Endothelial cell (in vitro differentiated cells): Measurements from ENCODE around the gene TMCC1. TPM values are rescaled to one million over a fixed set of nuclear protein-coding genes. Genes with fewer than 3 reads are reported as not detected.

Source experiments
- DNase-seq: peaks from one replicate; pipeline ENCODE4 v3.0.0; 2021; ENCODE audit warnings: low spot score
- H3K27ac Mint-ChIP-seq: one replicate; pipeline ENCODE4 v1.8.0; 2021; ENCODE audit warnings: mixed read lengths, inconsistent platforms; ENCODE audit not compliant: unreplicated experiment
- H3K27me3 Mint-ChIP-seq: one replicate; pipeline ENCODE4 v1.8.0; 2021; ENCODE audit warnings: mild to moderate bottlenecking, moderate library complexity, mixed read lengths, inconsistent platforms; ENCODE audit not compliant: unreplicated experiment
- H3K36me3 Mint-ChIP-seq: one replicate; pipeline ENCODE4 v1.8.0; 2021; ENCODE audit warnings: mild to moderate bottlenecking, low read depth, mixed read lengths, inconsistent platforms; ENCODE audit not compliant: unreplicated experiment
- H3K4me1 Mint-ChIP-seq: one replicate; pipeline ENCODE4 v1.8.0; 2021; ENCODE audit warnings: mild to moderate bottlenecking, mixed read lengths, inconsistent platforms; ENCODE audit not compliant: unreplicated experiment
- H3K4me3 Mint-ChIP-seq: one replicate; pipeline ENCODE4 v1.8.0; 2021; ENCODE audit warnings: mild to moderate bottlenecking, mixed read lengths, inconsistent platforms; ENCODE audit not compliant: unreplicated experiment
- H3K9me3 Mint-ChIP-seq: one replicate; pipeline ENCODE4 v1.8.0; 2021; ENCODE audit warnings: mixed read lengths, inconsistent platforms; ENCODE audit not compliant: unreplicated experiment
- CTCF ChIP-seq: fragments of 200-600 bp; sonication (generic); IDR thresholded peaks from one replicate; pipeline ENCODE4 v1.5.0; 2021; ENCODE audit warnings: antibody characterized with exemption; ENCODE audit not compliant: unreplicated experiment
- total RNA-seq: library from RNA; stranded (reverse); fragmentation: NEBNext Ultra II Directional; extraction: Animal tissue kit (Norgen Biotek cat#: 25700); gene quantifications from one replicate; pipeline ENCODE4 v1.2.1, GENCODE V29; 2021; ENCODE audit not compliant: unreplicated experiment

The TMCC1 gene
- total RNA-seq, 1 donor from 2014 or later = 50.9 TPM

- H3K27ac Mint-ChIP-seq = no peak overlapping the region
- DNase-seq = no peak
Observed at GRCh38 chr3:129715854-129716253, 177.7 kb downstream of the TMCC1 start.

GRCh38 chr3:129708328-129708861 lies 185.1 kb downstream of the TMCC1 start:
- H3K4me1 Mint-ChIP-seq = no peaks in the 10 kb centered on the region
- no peak overlapping the region for H3K4me3 Mint-ChIP-seq
- no peaks in the 10 kb centered on the region for H3K9me3 Mint-ChIP-seq
- no peak for TF ChIP-seq CTCF
- H3K27me3 Mint-ChIP-seq = peaks cover 1% of the 10 kb centered on the region
- no peaks in the 10 kb centered on the region for H3K36me3 Mint-ChIP-seq
- no peak for DNase-seq
- no peak overlapping the region for H3K27ac Mint-ChIP-seq

More at GRCh38 chr3:129715854-129716253, 177.7 kb downstream of the TMCC1 start:
- TF ChIP-seq CTCF = no peak
- Mint-ChIP-seq H3K27me3 (no peaks in the 10 kb centered on the region), H3K36me3 (no peaks in the 10 kb centered on the region), H3K9me3 (no peaks in the 10 kb centered on the region), H3K4me3 (no peak overlapping the region), H3K4me1 (peaks cover 8% of the 10 kb centered on the region)

- no peak overlapping the region for H3K4me3 Mint-ChIP-seq
- no peaks in the 10 kb centered on the region for H3K36me3 Mint-ChIP-seq
- no peaks in the 10 kb centered on the region for H3K9me3 Mint-ChIP-seq
- TF ChIP-seq CTCF = no peak
- peaks cover 5% of the 10 kb centered on the region for H3K27me3 Mint-ChIP-seq
- no peak overlapping the region for H3K27ac Mint-ChIP-seq
- peaks cover 3% of the 10 kb centered on the region for H3K4me1 Mint-ChIP-seq
- no peak for DNase-seq
Observed at GRCh38 chr3:129705274-129705673, 188.2 kb downstream of the TMCC1 start.

- DNase-seq = no peak
- peaks cover 5% of the 10 kb centered on the region for H3K4me1 Mint-ChIP-seq
- H3K27ac Mint-ChIP-seq = no peak overlapping the region
- H3K27me3 Mint-ChIP-seq = peaks cover 5% of the 10 kb centered on the region
- H3K36me3 Mint-ChIP-seq = no peaks in the 10 kb centered on the region
- no peaks in the 10 kb centered on the region for H3K9me3 Mint-ChIP-seq
- no peak for TF ChIP-seq CTCF
- no peak overlapping the region for H3K4me3 Mint-ChIP-seq
Observed at GRCh38 chr3:129703913-129704312, 189.6 kb downstream of the TMCC1 start.

- Mint-ChIP-seq H3K9me3 (peaks cover under 1% of the 10 kb centered on the region), H3K4me1 (peaks cover 6% of the 10 kb centered on the region), H3K27me3 (peaks cover 5% of the 10 kb centered on the region), H3K4me3 (no peak overlapping the region), H3K36me3 (peaks cover under 1% of the 10 kb centered on the region), H3K27ac (no peak overlapping the region)
- no peak for DNase-seq
- no peak for TF ChIP-seq CTCF
Observed at GRCh38 chr3:129702934-129703712, 190.4 kb downstream of the TMCC1 start.
